ENCODE data around the gene RNF150.

RNF150 gene

DNA sequence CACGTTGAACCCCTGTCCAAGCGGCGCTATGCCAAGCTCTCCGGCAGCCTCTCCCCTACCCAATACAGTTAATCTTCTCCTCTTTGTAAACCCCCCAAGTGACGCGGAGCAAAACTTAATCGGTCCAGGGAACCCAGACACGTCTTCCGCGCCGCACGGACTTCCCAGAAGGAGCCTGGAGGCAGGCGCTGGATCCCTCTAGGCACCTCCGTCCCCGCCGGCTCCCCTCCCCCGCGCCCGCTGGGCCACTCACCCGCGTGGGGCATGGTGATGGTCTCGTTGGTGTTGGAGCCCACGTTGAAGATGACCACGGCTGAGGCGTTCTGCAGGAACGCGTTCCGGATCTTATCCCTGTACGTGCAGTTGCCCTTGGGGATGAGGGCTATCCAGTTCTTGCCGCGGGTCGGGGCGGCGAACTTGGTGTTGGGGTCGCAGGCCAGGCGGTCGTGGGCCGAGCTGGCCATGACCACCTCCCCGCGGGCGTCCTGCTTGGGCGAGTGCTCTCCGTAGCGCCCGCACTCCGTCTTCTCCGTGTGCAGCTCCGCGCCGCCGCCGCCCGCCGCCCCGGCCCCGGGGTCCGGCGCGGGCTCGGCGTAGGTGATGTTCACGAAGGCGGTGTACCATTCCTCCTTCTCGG is 1.1 kb downstream of the RNF150 start:
- ChIA-PET CTCF (interaction anchor here (1.0 to 5.7 kb wide), 4 partner anchors 25 to 271 kb away, joined by 3 to 43 read pairs (median 10); no protein-coding TSS in a partner anchor), POLR2A (interaction anchor here (0.6 kb wide), 1 partner anchor 247 kb away, joined by 4 read pairs; no protein-coding TSS in a partner anchor)
- Histone ChIP-seq H3K9me3 (ENCODE audit: control insufficient read depth, insufficient read depth, low read depth, low read length) (no peaks in the 10 kb centered on the region), H3K36me3 (ENCODE audit: control insufficient read depth in 2 of 2, insufficient read depth in 1 of 2, low read length in 2 of 2) (no peaks in the 10 kb centered on the region), H3K27ac (ENCODE audit: extremely low read depth, low read depth, low read length) (peak overlapping the region; percentile 74; the same call in 1 of the 2 replicates), H3K4me3 (ENCODE audit: low read depth, low read length) (peak overlapping the region; percentile 94), H3K4me1 (ENCODE audit: control insufficient read depth, insufficient read depth, low read length) (no peaks in the 10 kb centered on the region)
- TF ChIP-seq ZNF174 (tag by site-specific recombination; IDR thresholded peaks at IDR 0.05), result no peak
- TF ChIP-seq, protein P1, sequence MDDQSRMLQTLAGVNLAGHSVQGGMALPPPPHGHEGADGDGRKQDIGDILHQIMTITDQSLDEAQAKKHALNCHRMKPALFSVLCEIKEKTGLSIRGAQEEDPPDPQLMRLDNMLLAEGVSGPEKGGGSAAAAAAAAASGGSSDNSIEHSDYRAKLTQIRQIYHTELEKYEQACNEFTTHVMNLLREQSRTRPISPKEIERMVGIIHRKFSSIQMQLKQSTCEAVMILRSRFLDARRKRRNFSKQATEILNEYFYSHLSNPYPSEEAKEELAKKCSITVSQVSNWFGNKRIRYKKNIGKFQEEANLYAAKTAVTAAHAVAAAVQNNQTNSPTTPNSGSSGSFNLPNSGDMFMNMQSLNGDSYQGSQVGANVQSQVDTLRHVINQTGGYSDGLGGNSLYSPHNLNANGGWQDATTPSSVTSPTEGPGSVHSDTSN (CRISPR knock-in tag; IDR thresholded peaks at IDR 0.05), result 0 out of 2 replicates have a peak, but pooled peaks have one; percentile 18
- TF ChIP-seq ZBTB20 (tag by site-specific recombination; IDR thresholded peaks at IDR 0.05), result peak; percentile 56; the same call in 1 of the 2 replicates
- TF ChIP-seq GFI1B (tag by site-specific recombination; IDR thresholded peaks at IDR 0.05), result no peak
- peak; percentile 58; the same call in 1 of the 2 replicates for TF ChIP-seq ZNF600 (tag by site-specific recombination; IDR thresholded peaks at IDR 0.05)
- peak; percentile 70 for TF ChIP-seq ZNF335 (tag by site-specific recombination; conservative IDR thresholded peaks at IDR 0.05)
- TF ChIP-seq ZNF76 (tag by site-specific recombination; IDR thresholded peaks at IDR 0.05; ENCODE audit: borderline replicate concordance, low read depth), result peak; percentile 29; the same call in 1 of the 2 replicates
- TF ChIP-seq ZFP37 (tag by site-specific recombination; IDR thresholded peaks at IDR 0.05), result 0 out of 2 replicates have a peak, but pooled peaks have one; percentile 62
- peak; percentile 56 for TF ChIP-seq ZBTB17 (tag by site-specific recombination; IDR thresholded peaks at IDR 0.05)
- TF ChIP-seq ZFHX2 (tag by site-specific recombination; conservative IDR thresholded peaks at IDR 0.05), result peak; percentile 39; the same call in 1 of the 2 replicates
- no peak for TF ChIP-seq ZNF768 (tag by site-specific recombination; IDR thresholded peaks at IDR 0.05)
- TF ChIP-seq ZNF501 (tag by site-specific recombination; IDR thresholded peaks at IDR 0.05), result 0 out of 2 replicates have a peak, but pooled peaks have one; percentile 46
- peak; percentile 62 for TF ChIP-seq ZBTB8A (tag by site-specific recombination; IDR thresholded peaks at IDR 0.05)
- TF ChIP-seq ZNF777 (tag by site-specific recombination; IDR thresholded peaks at IDR 0.05; ENCODE audit: borderline replicate concordance), result 0 out of 2 replicates have a peak, but pooled peaks have one; percentile 21

DNA sequence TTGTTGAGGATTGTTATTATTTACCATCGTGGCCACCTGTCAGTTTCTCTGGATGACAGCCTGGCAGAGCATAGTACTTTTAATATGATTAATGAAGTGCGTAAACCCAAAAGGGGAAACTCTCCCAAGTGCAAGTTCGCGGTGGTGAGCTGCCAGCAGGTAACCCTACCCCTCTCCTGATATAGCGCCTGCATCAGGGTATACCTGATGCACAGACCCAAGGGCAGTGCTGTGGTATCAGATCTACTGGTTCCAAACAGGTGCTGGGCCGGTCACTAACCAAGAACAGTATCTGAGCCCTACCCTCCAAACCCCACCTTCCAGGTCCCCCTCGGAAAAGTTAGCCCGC is 1.6 kb downstream of the RNF150 start:
- TF ChIP-seq SCRT2 (tag by site-specific recombination; IDR thresholded peaks at IDR 0.05), result peak; percentile 68; the same call in 1 of the 2 replicates
- no peak for TF ChIP-seq ZNF610 (tag by site-specific recombination; IDR thresholded peaks at IDR 0.05; ENCODE audit: borderline replicate concordance)
- TF ChIP-seq ZNF549 (tag by site-specific recombination; IDR thresholded peaks at IDR 0.05), result no peak
- peak; percentile 45; the same call in 1 of the 2 replicates for TF ChIP-seq PRDM1 (tag by site-specific recombination; IDR thresholded peaks at IDR 0.05)
- 0 out of 2 replicates have a peak, but pooled peaks have one; percentile 8 for TF ChIP-seq KLF8 (tag by site-specific recombination; IDR thresholded peaks at IDR 0.05)
- Histone ChIP-seq H3K4me1 (ENCODE audit: control insufficient read depth, insufficient read depth, low read length) (no peaks in the 10 kb centered on the region), H3K4me3 (ENCODE audit: low read depth, low read length) (peak overlapping the region; percentile 94), H3K36me3 (ENCODE audit: control insufficient read depth in 2 of 2, insufficient read depth in 1 of 2, low read length in 2 of 2) (no peaks in the 10 kb centered on the region), H3K27ac (ENCODE audit: extremely low read depth, low read depth, low read length) (no peak overlapping the region; the same call in 1 of the 2 replicates), H3K9me3 (ENCODE audit: control insufficient read depth, insufficient read depth, low read depth, low read length) (no peaks in the 10 kb centered on the region)
- ChIA-PET CTCF (interaction anchor here (1.0 to 5.7 kb wide), 3 partner anchors 25 to 271 kb away, joined by 3 to 43 read pairs (median 4); no protein-coding TSS in a partner anchor), POLR2A (interaction anchor here (0.6 kb wide), 1 partner anchor 247 kb away, joined by 4 read pairs; no protein-coding TSS in a partner anchor)

DNA sequence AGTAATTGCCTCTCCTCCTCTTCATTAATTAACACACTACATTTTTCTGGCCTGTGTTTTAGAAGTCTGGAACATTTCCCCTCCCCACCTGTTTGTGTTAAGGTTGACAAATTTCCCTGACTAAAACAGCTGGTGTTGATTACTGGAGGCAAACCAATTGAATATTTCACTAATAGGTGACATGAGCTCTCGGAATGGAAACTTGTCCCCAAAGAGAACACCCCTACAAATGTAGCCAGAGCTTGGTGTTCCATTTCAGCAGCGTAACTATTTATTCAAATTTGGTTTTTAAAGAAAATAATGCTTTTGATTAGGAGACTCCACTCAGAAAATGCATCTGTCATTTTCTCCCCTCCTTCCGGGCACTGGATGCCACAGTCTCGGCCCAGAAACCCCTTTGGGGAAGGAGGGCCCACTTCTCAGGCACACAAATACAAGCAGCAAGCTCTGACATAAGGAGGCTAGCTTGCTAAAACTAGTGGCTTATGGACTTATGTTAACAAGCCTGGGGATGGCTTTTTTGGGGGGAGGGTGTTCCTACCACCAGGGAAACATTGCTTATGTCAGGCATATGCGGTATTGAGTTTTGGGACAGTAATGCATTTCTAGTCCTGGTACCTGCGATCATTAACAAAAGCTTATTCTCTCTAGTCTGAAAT is 2.2 kb downstream of the RNF150 start:
- Histone ChIP-seq H3K4me1 (ENCODE audit: control insufficient read depth, insufficient read depth, low read length) (no peaks in the 10 kb centered on the region), H3K4me3 (ENCODE audit: low read depth, low read length) (peak overlapping the region; percentile 94), H3K36me3 (ENCODE audit: control insufficient read depth in 2 of 2, insufficient read depth in 1 of 2, low read length in 2 of 2) (no peaks in the 10 kb centered on the region), H3K27ac (ENCODE audit: extremely low read depth, low read depth, low read length) (no peak overlapping the region; the same call in 1 of the 2 replicates), H3K9me3 (ENCODE audit: control insufficient read depth, insufficient read depth, low read depth, low read length) (no peaks in the 10 kb centered on the region)
- CTCF ChIA-PET, result interaction anchor here (0.6 to 5.7 kb wide), 3 partner anchors 19 to 356 kb away, joined by 3 to 43 read pairs (median 4); no protein-coding TSS in a partner anchor
- POLR2A ChIA-PET, result interaction anchor here (0.6 to 0.7 kb wide), 2 partner anchors 125 to 246 kb away, joined by 3 to 4 read pairs; no protein-coding TSS in a partner anchor
- TF ChIP-seq, protein P2, sequence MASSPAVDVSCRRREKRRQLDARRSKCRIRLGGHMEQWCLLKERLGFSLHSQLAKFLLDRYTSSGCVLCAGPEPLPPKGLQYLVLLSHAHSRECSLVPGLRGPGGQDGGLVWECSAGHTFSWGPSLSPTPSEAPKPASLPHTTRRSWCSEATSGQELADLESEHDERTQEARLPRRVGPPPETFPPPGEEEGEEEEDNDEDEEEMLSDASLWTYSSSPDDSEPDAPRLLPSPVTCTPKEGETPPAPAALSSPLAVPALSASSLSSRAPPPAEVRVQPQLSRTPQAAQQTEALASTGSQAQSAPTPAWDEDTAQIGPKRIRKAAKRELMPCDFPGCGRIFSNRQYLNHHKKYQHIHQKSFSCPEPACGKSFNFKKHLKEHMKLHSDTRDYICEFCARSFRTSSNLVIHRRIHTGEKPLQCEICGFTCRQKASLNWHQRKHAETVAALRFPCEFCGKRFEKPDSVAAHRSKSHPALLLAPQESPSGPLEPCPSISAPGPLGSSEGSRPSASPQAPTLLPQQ (tag by site-specific recombination; IDR thresholded peaks at IDR 0.05), result peak; percentile 82
- TF ChIP-seq ZNF433 (tag by site-specific recombination; IDR thresholded peaks at IDR 0.05; ENCODE audit: low read depth), result no peak
- TF ChIP-seq, protein P3, sequence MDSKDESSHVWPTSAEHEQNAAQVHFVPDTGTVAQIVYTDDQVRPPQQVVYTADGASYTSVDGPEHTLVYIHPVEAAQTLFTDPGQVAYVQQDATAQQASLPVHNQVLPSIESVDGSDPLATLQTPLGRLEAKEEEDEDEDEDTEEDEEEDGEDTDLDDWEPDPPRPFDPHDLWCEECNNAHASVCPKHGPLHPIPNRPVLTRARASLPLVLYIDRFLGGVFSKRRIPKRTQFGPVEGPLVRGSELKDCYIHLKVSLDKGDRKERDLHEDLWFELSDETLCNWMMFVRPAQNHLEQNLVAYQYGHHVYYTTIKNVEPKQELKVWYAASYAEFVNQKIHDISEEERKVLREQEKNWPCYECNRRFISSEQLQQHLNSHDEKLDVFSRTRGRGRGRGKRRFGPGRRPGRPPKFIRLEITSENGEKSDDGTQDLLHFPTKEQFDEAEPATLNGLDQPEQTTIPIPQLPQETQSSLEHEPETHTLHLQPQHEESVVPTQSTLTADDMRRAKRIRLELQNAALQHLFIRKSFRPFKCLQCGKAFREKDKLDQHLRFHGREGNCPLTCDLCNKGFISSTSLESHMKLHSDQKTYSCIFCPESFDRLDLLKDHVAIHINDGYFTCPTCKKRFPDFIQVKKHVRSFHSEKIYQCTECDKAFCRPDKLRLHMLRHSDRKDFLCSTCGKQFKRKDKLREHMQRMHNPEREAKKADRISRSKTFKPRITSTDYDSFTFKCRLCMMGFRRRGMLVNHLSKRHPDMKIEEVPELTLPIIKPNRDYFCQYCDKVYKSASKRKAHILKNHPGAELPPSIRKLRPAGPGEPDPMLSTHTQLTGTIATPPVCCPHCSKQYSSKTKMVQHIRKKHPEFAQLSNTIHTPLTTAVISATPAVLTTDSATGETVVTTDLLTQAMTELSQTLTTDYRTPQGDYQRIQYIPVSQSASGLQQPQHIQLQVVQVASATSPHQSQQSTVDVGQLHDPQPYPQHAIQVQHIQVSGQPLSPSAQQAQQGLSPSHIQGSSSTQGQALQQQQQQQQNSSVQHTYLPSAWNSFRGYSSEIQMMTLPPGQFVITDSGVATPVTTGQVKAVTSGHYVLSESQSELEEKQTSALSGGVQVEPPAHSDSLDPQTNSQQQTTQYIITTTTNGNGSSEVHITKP (tag by site-specific recombination; IDR thresholded peaks at IDR 0.05), result peak; percentile 84
- no peak for TF ChIP-seq ZNF341 (tag by site-specific recombination; IDR thresholded peaks at IDR 0.05; ENCODE audit: low read depth)
- TF ChIP-seq RBAK (tag by site-specific recombination; IDR thresholded peaks at IDR 0.05), result no peak
